Right ventricle myocardium inferior (tissue), 1 donor: ENCODE data around the gene NFE2L2. TPM values are rescaled to one million over a fixed set of nuclear protein-coding genes. Genes with fewer than 3 reads are reported as not detected.
"Not testable (repeated sequence)": the region's sequence is repeated elsewhere in the genome, so short reads cannot be mapped to it uniquely, and the experiment has no call there.

Experiments used
- ATAC-seq: fragments of 200-7000 bp; cut with Tn5 transposase; one replicate; pipeline ENCODE4 v1.9.1; 2020; ENCODE audit warnings: mild to moderate bottlenecking, moderate library complexity
- DNase-seq: peaks from one replicate; pipeline ENCODE4 v3.0.0; 2021; ENCODE audit errors: missing footprints
- intact Hi-C: fragments of 100-400 bp; cut with DNase I; formaldehyde crosslinking; loops from one replicate; pipeline ENCODE4 v1.11.0; 2022
- total RNA-seq: library from RNA; stranded (reverse); fragmentation: NEBNext Ultra II Directional; extraction: Animal tissue kit (Norgen Biotek cat#: 25700); gene quantifications from one replicate; pipeline ENCODE4 v1.2.1, GENCODE V29; 2021
- donor health status: DM: no; HTN: yes; CAD: no; lungs with severe emphysema.

The NFE2L2 gene
- total RNA-seq, 1 donor from 2014 or later: 53.4 TPM

- DNase-seq: no peak
- ATAC-seq: no peak
- intact Hi-C loops: loop anchor here (1.0 kb wide), 1 partner anchor 19 kb away; the partner anchor contains the start of gene NFE2L2
Measured at GRCh38 chr2:177282787-177283572, 18.5 kb upstream of the NFE2L2 start.

- DNase-seq (no peak), ATAC-seq (peak; percentile 84)
- intact Hi-C loops: loop anchor here (1.0 kb wide), 1 partner anchor 18 kb away; the partner anchor contains the start of gene NFE2L2
Measured at GRCh38 chr2:177282181-177282641, 17.7 kb upstream of the NFE2L2 start.

GRCh38 chr2:177281400-177282180 is 17.1 kb upstream of the NFE2L2 start:
- intact Hi-C loops: loop anchor here (1.0 kb wide), 1 partner anchor 17 kb away; the partner anchor contains the start of gene NFE2L2

GRCh38 chr2:177279847-177280246 is 15.3 kb upstream of the NFE2L2 start:
- DNase-seq (no peak), ATAC-seq (peak; percentile 45)
- intact Hi-C loops: no loop called here

More at GRCh38 chr2:177281400-177282180, 17.1 kb upstream of the NFE2L2 start:
- DNase-seq (no peak), ATAC-seq (peak; percentile 38)

GRCh38 chr2:177275743-177276055 is 11.2 kb upstream of the NFE2L2 start:
- intact Hi-C loops: no loop called here
- ATAC-seq (peak; percentile 74), DNase-seq (no peak)

GRCh38 chr2:177275040-177275742 is 10.7 kb upstream of the NFE2L2 start:
- ATAC-seq (peak; percentile 57), DNase-seq (no peak)
- intact Hi-C loops: no loop called here

- intact Hi-C loops: no loop called here
- ATAC-seq (no peak), DNase-seq (no peak)
Measured at GRCh38 chr2:177273408-177273807, 8.9 kb upstream of the NFE2L2 start.

GRCh38 chr2:177272765-177273164 is 8.2 kb upstream of the NFE2L2 start:
- intact Hi-C loops: no loop called here
- no peak for DNase-seq
- ATAC-seq: no peak

- intact Hi-C loops: no loop called here
- ATAC-seq (no peak), DNase-seq (no peak)
Measured at GRCh38 chr2:177271981-177272666, 7.6 kb upstream of the NFE2L2 start.

GRCh38 chr2:177270531-177270930 is 6.0 kb upstream of the NFE2L2 start:
- intact Hi-C loops: no loop called here
- ATAC-seq (no peak), DNase-seq (no peak)

- no peak for ATAC-seq
- intact Hi-C loops: loop anchor here (10.0 kb wide), 2 partner anchors 126 to 486 kb away; partner anchors contain the start of gene AGPS
- no peak for DNase-seq
Measured at GRCh38 chr2:177268901-177269300, 4.4 kb upstream of the NFE2L2 start.

- no peak for DNase-seq
- intact Hi-C loops: loop anchor here (10.0 kb wide), 2 partner anchors 126 to 486 kb away; partner anchors contain the start of gene AGPS
Measured at GRCh38 chr2:177268187-177268871, 3.8 kb upstream of the NFE2L2 start.

GRCh38 chr2:177266955-177267354 is 2.4 kb upstream of the NFE2L2 start:
- not testable (repeated sequence) for ATAC-seq, DNase-seq
- intact Hi-C loops: loop anchor here (10.0 kb wide), 2 partner anchors 128 to 488 kb away; partner anchors contain the start of gene AGPS

More at GRCh38 chr2:177268187-177268871, 3.8 kb upstream of the NFE2L2 start:
- no peak for ATAC-seq

GRCh38 chr2:177265824-177266817 is 1.6 kb upstream of the NFE2L2 start:
- no peak for DNase-seq
- no peak for ATAC-seq
- intact Hi-C loops: loop anchor here (2.0 to 10.0 kb wide), 3 partner anchors 23 to 489 kb away; partner anchors contain the start of gene AGPS

GRCh38 chr2:177264209-177264692 is 276 bp downstream of the NFE2L2 start:
- ATAC-seq (peak; percentile 23), DNase-seq (no peak)
- intact Hi-C loops: loop anchor here (1.0 to 10.0 kb wide), 6 partner anchors 18 to 491 kb away; partner anchors contain the start of gene AGPS
